LNCaP clone FGC (cell line): ENCODE measurements around the gene MACROD1.

Experiments
- DNase-seq: peaks from one replicate; pipeline ENCODE4 v3.0.0-alpha.2; 2011; ENCODE audit warnings: low read depth
- H3K4me3 ChIP-seq: 2 replicates; pipeline ENCODE4 v1.5.1; 2011; ENCODE audit warnings: mild to moderate bottlenecking, low read depth, low read length, control low read depth
- CTCF ChIP-seq: IDR thresholded peaks from 2 replicates; pipeline ENCODE4 v1.5.1; 2012; ENCODE audit warnings: mild to moderate bottlenecking; ENCODE audit not compliant: control insufficient read depth, insufficient read depth; ENCODE audit errors: extremely low read depth

The MACROD1 gene

GRCh38 chr11:64144587-64145472 is 21.1 kb downstream of the MACROD1 start:
- no peak overlapping the region for H3K4me3 ChIP-seq
- TF ChIP-seq CTCF: no peak
- DNase-seq: no peak

- DNase-seq: no peak
- TF ChIP-seq CTCF: no peak
- H3K4me3 ChIP-seq: no peak overlapping the region
These were observed 24.7 kb downstream of the MACROD1 start for GRCh38 chr11:64141081-64141783.

- DNase-seq: no peak
- no peak for TF ChIP-seq CTCF
- no peak overlapping the region for H3K4me3 ChIP-seq
These were observed 25.8 kb downstream of the MACROD1 start for GRCh38 chr11:64140082-64140481.

- TF ChIP-seq CTCF: no peak
- no peak for DNase-seq
These were observed 26.9 kb downstream of the MACROD1 start for GRCh38 chr11:64139049-64139448.

GRCh38 chr11:64138398-64138797 is 27.5 kb downstream of the MACROD1 start:
- no peak overlapping the region for H3K4me3 ChIP-seq
- no peak for DNase-seq
- TF ChIP-seq CTCF: no peak

More at GRCh38 chr11:64139049-64139448, 26.9 kb downstream of the MACROD1 start:
- no peak overlapping the region for H3K4me3 ChIP-seq

GRCh38 chr11:64136765-64137441 is 29.0 kb downstream of the MACROD1 start:
- H3K4me3 ChIP-seq: no peak overlapping the region
- DNase-seq: no peak
- TF ChIP-seq CTCF: no peak
